Upper lobe of left lung (tissue), 4 donors: ENCODE results near the gene PFKFB4.
A peak's percentile ranks its signal among the peaks of the same experiment; 100 is the strongest.

Experiments used
- EP300 ChIP-seq, 4 donors: sonication (generic); formaldehyde crosslinking; IDR thresholded peaks; one replicate each; pipeline ENCODE4 v1.5.1; 2017; ENCODE audit warnings: antibody characterized with exemption in 4 of 4, control low read depth in 2 of 4
- TF ChIP-seq, protein P1 (sequence below), 6 experiments: fragments of 450-650 bp in 4 of 6; fragments of 200-600 bp in 2 of 6; sonication (generic) in 2 of 6; IDR thresholded peaks; one replicate each; pipeline ENCODE4 v1.5.1; 2016 to 2019; ENCODE audit warnings: antibody characterized with exemption in 6 of 6

DNA sequence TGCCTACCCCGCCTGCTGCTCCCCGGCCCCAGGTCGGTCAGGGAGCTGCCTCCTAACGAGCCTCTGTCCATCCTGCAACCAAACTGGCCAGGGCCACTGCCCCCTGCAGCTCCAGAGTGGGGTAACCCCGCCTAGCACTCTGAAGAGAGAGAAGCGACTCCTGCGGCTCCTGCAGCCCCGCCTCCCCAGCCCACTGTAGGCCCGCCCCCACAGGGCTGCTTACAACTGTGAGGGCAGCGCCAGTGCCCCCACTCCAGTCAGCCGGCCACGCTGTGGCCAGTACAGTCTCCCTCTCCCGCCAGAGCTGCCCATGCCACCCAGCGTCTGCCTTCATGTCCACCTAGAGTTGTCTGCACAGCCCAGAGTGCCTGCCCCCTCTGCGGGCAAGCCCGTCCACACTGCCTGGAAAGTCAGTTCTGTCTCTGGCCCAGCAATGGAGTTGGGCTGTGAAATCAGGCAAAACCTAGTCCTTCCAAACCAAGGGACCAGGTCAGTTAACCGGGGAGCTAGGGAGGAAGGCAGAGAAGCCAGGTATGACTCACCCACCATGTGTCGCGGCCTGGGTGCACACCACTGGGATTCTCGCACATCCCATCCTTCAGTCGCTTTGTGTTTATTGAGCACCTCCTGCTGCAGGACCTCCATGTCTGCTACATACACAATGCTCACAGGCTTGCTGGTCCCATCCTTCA lies 4.6 kb upstream of the PFKFB4 start:
- no peak for TF ChIP-seq EP300 (IDR thresholded peaks at IDR 0.05)
- TF ChIP-seq, protein P1, sequence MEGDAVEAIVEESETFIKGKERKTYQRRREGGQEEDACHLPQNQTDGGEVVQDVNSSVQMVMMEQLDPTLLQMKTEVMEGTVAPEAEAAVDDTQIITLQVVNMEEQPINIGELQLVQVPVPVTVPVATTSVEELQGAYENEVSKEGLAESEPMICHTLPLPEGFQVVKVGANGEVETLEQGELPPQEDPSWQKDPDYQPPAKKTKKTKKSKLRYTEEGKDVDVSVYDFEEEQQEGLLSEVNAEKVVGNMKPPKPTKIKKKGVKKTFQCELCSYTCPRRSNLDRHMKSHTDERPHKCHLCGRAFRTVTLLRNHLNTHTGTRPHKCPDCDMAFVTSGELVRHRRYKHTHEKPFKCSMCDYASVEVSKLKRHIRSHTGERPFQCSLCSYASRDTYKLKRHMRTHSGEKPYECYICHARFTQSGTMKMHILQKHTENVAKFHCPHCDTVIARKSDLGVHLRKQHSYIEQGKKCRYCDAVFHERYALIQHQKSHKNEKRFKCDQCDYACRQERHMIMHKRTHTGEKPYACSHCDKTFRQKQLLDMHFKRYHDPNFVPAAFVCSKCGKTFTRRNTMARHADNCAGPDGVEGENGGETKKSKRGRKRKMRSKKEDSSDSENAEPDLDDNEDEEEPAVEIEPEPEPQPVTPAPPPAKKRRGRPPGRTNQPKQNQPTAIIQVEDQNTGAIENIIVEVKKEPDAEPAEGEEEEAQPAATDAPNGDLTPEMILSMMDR (IDR thresholded peaks at IDR 0.05), result peak in 1 of 6 experiments; percentile 16
